IPS-20b (cell line): Measurements from ENCODE around the gene GALNT15.

Experiments
- H3K27ac ChIP-seq: one replicate; pipeline ENCODE4 v1.5.1; 2013; ENCODE audit warnings: low read length
- H3K27me3 ChIP-seq: 2 replicates; pipeline ENCODE4 v1.6.1; 2013; ENCODE audit warnings: mild to moderate bottlenecking, low read length, inconsistent platforms; ENCODE audit not compliant: insufficient read depth
- H3K36me3 ChIP-seq: 2 replicates; pipeline ENCODE4 v1.6.1; 2013; ENCODE audit warnings: low read depth, mild to moderate bottlenecking, inconsistent platforms, low read length, moderate library complexity; ENCODE audit not compliant: insufficient read depth
- H3K4me1 ChIP-seq: 2 replicates; pipeline ENCODE4 v1.6.1; 2013; ENCODE audit warnings: mild to moderate bottlenecking, control low read depth, inconsistent platforms, low read length, moderate library complexity; ENCODE audit not compliant: insufficient read depth
- H3K4me3 ChIP-seq: 2 replicates; pipeline ENCODE4 v1.5.1; 2013; ENCODE audit warnings: mild to moderate bottlenecking, low read length, inconsistent platforms
- H3K9ac ChIP-seq: 2 replicates; pipeline ENCODE4 v1.6.1; 2013; ENCODE audit warnings: low read depth, mild to moderate bottlenecking, inconsistent platforms, low read length, moderate library complexity
- H3K9me3 ChIP-seq: 2 replicates; pipeline ENCODE4 v1.6.1; 2013; ENCODE audit warnings: mild to moderate bottlenecking, low read depth, low read length, inconsistent platforms; ENCODE audit not compliant: insufficient read depth

The GALNT15 gene

GRCh38 chr3:16171009-16171408 lies 3.5 kb upstream of the GALNT15 start:
- Histone ChIP-seq H3K27me3 (no peaks in the 10 kb centered on the region), H3K36me3 (no peaks in the 10 kb centered on the region)

GRCh38 chr3:16171825-16172224 lies 2.7 kb upstream of the GALNT15 start:
- H3K27me3 ChIP-seq, result no peaks in the 10 kb centered on the region
- H3K9me3 ChIP-seq, result peaks cover 2% of the 10 kb centered on the region; the same call in 1 of the 2 replicates
- H3K9ac ChIP-seq, result no peak overlapping the region
- no peaks in the 10 kb centered on the region for H3K4me1 ChIP-seq
- H3K36me3 ChIP-seq, result no peaks in the 10 kb centered on the region
- H3K27ac ChIP-seq, result no peak overlapping the region
- H3K4me3 ChIP-seq, result no peak overlapping the region

More at GRCh38 chr3:16171009-16171408, 3.5 kb upstream of the GALNT15 start:
- Histone ChIP-seq H3K4me3 (no peak overlapping the region), H3K4me1 (no peaks in the 10 kb centered on the region), H3K27ac (no peak overlapping the region), H3K9ac (no peak overlapping the region), H3K9me3 (peaks cover 8% of the 10 kb centered on the region; the same call in 1 of the 2 replicates)

DNA sequence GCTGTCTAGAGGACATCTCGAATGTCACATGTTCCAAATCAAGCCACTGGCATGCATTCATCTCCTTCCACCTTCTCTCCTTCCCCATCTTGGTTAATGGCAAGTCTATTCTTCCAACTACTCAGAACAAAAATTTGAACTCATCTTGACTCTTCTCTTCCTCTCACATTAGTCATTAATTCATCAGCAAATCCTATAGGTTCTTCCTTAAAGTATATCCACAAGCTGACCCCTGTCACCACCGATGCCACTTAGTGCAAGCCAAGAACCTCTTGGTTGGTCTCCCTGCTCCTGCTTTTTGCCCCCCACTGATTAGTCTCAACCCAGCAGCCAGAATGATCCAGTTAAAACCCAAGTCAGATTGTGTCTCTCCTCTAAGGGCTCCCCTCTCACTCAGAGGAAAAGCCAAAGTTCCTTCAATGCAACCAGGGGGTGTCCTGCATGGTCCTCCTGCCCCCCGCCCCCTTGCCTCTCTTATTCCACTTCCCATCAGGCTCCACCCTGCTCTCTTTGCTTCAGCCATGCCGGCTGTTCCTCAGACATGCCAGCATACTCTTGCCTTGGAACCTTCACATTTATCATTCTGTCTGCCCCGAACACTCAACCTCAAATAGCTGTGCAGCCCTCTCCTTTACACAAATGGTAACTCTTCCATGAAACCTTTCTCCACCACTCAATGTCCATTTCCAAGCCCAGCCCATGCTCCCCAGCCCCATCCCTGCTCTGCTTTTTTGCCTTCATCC lies 1.0 kb upstream of the GALNT15 start:
- H3K4me1 ChIP-seq, result 0 out of 2 replicates have a peak, but pooled peaks cover 2% of the 10 kb centered on the region
- no peaks in the 10 kb centered on the region for H3K36me3 ChIP-seq
- no peaks in the 10 kb centered on the region for H3K9me3 ChIP-seq
- no peak overlapping the region for H3K9ac ChIP-seq
- no peak overlapping the region for H3K4me3 ChIP-seq
- H3K27ac ChIP-seq, result no peak overlapping the region
- peaks cover 7% of the 10 kb centered on the region; the same call in 1 of the 2 replicates for H3K27me3 ChIP-seq

GRCh38 chr3:16174026-16174355 lies 489 bp upstream of the GALNT15 start:
- Histone ChIP-seq H3K27ac (no peak overlapping the region), H3K9ac (no peak overlapping the region)

DNA sequence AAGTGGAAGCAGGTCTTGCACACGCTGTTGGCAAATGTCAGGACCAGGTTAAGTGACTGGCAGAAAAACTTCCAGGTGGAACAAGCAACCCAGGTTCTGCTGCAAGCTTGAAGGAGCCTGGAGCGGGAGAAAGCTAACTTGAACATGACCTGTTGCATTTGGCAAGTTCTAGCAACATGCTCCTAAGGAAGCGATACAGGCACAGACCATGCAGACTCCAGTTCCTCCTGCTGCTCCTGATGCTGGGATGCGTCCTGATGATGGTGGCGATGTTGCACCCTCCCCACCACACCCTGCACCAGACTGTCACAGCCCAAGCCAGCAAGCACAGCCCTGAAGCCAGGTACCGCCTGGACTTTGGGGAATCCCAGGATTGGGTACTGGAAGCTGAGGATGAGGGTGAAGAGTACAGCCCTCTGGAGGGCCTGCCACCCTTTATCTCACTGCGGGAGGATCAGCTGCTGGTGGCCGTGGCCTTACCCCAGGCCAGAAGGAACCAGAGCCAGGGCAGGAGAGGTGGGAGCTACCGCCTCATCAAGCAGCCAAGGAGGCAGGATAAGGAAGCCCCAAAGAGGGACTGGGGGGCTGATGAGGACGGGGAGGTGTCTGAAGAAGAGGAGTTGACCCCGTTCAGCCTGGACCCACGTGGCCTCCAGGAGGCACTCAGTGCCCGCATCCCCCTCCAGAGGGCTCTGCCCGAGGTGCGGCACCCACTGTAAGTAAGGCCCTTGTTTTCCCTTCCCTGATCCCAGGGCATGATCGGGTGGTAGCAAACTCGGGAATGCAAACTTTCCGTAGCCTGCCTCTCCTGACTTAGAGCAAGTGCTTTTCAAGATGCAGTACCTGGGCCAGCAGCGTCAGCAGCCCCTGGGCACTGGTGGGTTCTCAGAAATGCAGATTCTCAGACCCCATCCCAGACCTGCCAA lies 759 bp downstream of the GALNT15 start:
- Histone ChIP-seq H3K4me3 (no peak overlapping the region), H3K27me3 (peaks cover 7% of the 10 kb centered on the region; the same call in 1 of the 2 replicates), H3K4me1 (0 out of 2 replicates have a peak, but pooled peaks cover 2% of the 10 kb centered on the region), H3K36me3 (no peaks in the 10 kb centered on the region), H3K9ac (no peak overlapping the region), H3K27ac (no peak overlapping the region), H3K9me3 (no peaks in the 10 kb centered on the region)

More at GRCh38 chr3:16174026-16174355, 489 bp upstream of the GALNT15 start:
- H3K27me3 ChIP-seq, result peaks cover 7% of the 10 kb centered on the region; the same call in 1 of the 2 replicates
- H3K4me1 ChIP-seq, result 0 out of 2 replicates have a peak, but pooled peaks cover 2% of the 10 kb centered on the region
- no peaks in the 10 kb centered on the region for H3K9me3 ChIP-seq
- H3K4me3 ChIP-seq, result no peak overlapping the region
- no peaks in the 10 kb centered on the region for H3K36me3 ChIP-seq

GRCh38 chr3:16176391-16177030 lies 2.0 kb downstream of the GALNT15 start:
- Histone ChIP-seq H3K27me3 (peaks cover 7% of the 10 kb centered on the region; the same call in 1 of the 2 replicates), H3K9ac (no peak overlapping the region), H3K36me3 (no peaks in the 10 kb centered on the region), H3K4me1 (0 out of 2 replicates have a peak, but pooled peaks cover 2% of the 10 kb centered on the region), H3K9me3 (no peaks in the 10 kb centered on the region), H3K4me3 (no peak overlapping the region), H3K27ac (no peak overlapping the region)

- no peaks in the 10 kb centered on the region for H3K36me3 ChIP-seq
These were observed 2.9 kb downstream of the GALNT15 start for GRCh38 chr3:16177382-16177781.

DNA sequence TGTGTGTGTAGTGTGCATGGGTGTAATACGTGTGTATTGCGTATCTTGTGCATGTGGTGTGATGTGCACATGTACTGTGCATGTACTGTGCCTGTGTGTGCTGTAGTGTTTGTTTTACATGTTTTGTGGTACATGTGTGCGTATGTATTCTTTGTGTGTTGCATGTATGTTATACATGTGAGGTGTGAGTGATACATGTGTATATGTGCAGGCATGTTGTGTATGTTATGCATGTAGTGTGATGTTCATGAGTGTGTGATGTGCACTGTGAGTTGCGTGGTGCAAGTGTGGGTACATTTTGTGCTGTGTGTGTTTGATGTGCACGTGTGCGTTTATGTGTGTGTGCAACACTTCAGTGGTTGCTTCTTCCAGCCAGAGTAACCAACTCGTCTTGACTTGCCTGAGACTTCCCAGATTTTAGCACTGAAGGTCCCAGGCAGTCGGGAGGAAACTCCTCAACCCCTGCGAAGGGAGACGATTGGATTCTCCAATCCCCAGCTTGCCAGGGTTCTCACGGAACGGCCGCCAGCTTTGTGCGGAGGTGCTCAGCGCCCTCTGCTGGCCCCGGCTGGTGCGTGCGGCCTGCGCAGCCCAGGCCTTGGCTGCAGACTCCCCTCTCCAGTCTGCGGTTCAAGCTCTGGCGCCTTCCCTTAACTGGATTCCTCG lies 3.6 kb downstream of the GALNT15 start:
- Histone ChIP-seq H3K27ac (no peak overlapping the region), H3K27me3 (peaks cover 7% of the 10 kb centered on the region; the same call in 1 of the 2 replicates), H3K4me3 (no peak overlapping the region), H3K36me3 (no peaks in the 10 kb centered on the region), H3K9ac (no peak overlapping the region), H3K9me3 (no peaks in the 10 kb centered on the region), H3K4me1 (0 out of 2 replicates have a peak, but pooled peaks cover 2% of the 10 kb centered on the region)

More at GRCh38 chr3:16177382-16177781, 2.9 kb downstream of the GALNT15 start:
- Histone ChIP-seq H3K27ac (no peak overlapping the region), H3K4me1 (0 out of 2 replicates have a peak, but pooled peaks cover 2% of the 10 kb centered on the region), H3K9me3 (no peaks in the 10 kb centered on the region), H3K27me3 (peaks cover 7% of the 10 kb centered on the region; the same call in 1 of the 2 replicates), H3K9ac (no peak overlapping the region), H3K4me3 (no peak overlapping the region)

DNA sequence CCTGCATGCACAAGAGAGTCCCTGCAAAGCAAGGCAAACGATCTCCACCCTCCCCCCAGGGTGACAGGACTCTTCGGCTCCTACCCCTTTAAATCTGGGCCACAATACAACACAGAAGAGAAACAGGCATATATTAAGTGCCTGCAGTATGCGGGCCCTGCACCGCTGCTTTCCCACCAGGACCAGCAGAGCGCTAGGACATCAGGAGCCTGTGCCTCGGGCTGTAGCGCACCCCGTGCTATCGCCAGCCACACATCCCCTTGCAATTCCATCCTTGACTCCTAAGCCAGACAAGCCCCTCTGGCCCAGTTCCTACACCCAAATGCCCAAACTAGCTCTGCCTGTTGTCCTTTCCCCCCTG lies 4.1 kb downstream of the GALNT15 start:
- Histone ChIP-seq H3K27me3 (peaks cover 7% of the 10 kb centered on the region; the same call in 1 of the 2 replicates), H3K9ac (no peak overlapping the region), H3K9me3 (no peaks in the 10 kb centered on the region), H3K4me1 (0 out of 2 replicates have a peak, but pooled peaks cover 2% of the 10 kb centered on the region), H3K36me3 (no peaks in the 10 kb centered on the region), H3K27ac (no peak overlapping the region), H3K4me3 (no peak overlapping the region)

GRCh38 chr3:16179261-16179660 lies 4.8 kb downstream of the GALNT15 start:
- no peak overlapping the region for H3K4me3 ChIP-seq
- H3K9ac ChIP-seq, result no peak overlapping the region
- H3K27me3 ChIP-seq, result peaks cover 7% of the 10 kb centered on the region; the same call in 1 of the 2 replicates
- H3K9me3 ChIP-seq, result no peaks in the 10 kb centered on the region
- H3K4me1 ChIP-seq, result 0 out of 2 replicates have a peak, but pooled peaks cover 2% of the 10 kb centered on the region
- H3K36me3 ChIP-seq, result no peaks in the 10 kb centered on the region
- H3K27ac ChIP-seq, result no peak overlapping the region
